Amniotic stem cell (primary cell): Measurements from ENCODE around the gene SEMA5A.
A peak's percentile ranks its signal among the peaks of the same experiment; 100 is the strongest.

Experiments
- DNase-seq: peaks from one replicate; lab custom pipeline; 2025; lab: John Stamatoyannopoulos, UW

SEMA5A gene

GRCh38 chr5:9212605-9213004, 333.3 kb downstream of the SEMA5A start:
- no peak for DNase-seq

GRCh38 chr5:9209846-9210492, 335.9 kb downstream of the SEMA5A start:
- DNase-seq = no peak

GRCh38 chr5:9207817-9208418, 338.0 kb downstream of the SEMA5A start:
- peak; percentile 49 for DNase-seq

GRCh38 chr5:9202636-9203035, 343.2 kb downstream of the SEMA5A start:
- no peak for DNase-seq

- no peak for DNase-seq
These were observed 344.1 kb downstream of the SEMA5A start for GRCh38 chr5:9201761-9202160.

GRCh38 chr5:9201011-9201410, 344.9 kb downstream of the SEMA5A start:
- no peak for DNase-seq

- no peak for DNase-seq
These were observed 347.5 kb downstream of the SEMA5A start for GRCh38 chr5:9198394-9198793.

- DNase-seq = no peak
These were observed 348.0 kb downstream of the SEMA5A start for GRCh38 chr5:9197881-9198260.

- DNase-seq = no peak
These were observed 349.3 kb downstream of the SEMA5A start for GRCh38 chr5:9196403-9197227.

- DNase-seq = peak; percentile 40
These were observed 351.4 kb downstream of the SEMA5A start for GRCh38 chr5:9194509-9194908.

- no peak for DNase-seq
These were observed 353.6 kb downstream of the SEMA5A start for GRCh38 chr5:9192266-9192665.

- DNase-seq = no peak
These were observed 356.2 kb downstream of the SEMA5A start for GRCh38 chr5:9189681-9190080.

GRCh38 chr5:9188956-9189355, 356.9 kb downstream of the SEMA5A start:
- DNase-seq = no peak

- peak; percentile 60 for DNase-seq
These were observed 357.7 kb downstream of the SEMA5A start for GRCh38 chr5:9188131-9188530.

- no peak for DNase-seq
These were observed 358.3 kb downstream of the SEMA5A start for GRCh38 chr5:9187614-9188013.

- no peak for DNase-seq
These were observed 359.8 kb downstream of the SEMA5A start for GRCh38 chr5:9186069-9186468.

GRCh38 chr5:9183992-9184391, 361.9 kb downstream of the SEMA5A start:
- no peak for DNase-seq

- DNase-seq = no peak
These were observed 362.8 kb downstream of the SEMA5A start for GRCh38 chr5:9182899-9183695.

GRCh38 chr5:9176641-9177040, 369.2 kb downstream of the SEMA5A start:
- DNase-seq = no peak

GRCh38 chr5:9174446-9174845, 371.4 kb downstream of the SEMA5A start:
- DNase-seq = no peak

- DNase-seq = peak; percentile 45
These were observed 372.4 kb downstream of the SEMA5A start for GRCh38 chr5:9173281-9174048.

GRCh38 chr5:9170026-9170425, 375.8 kb downstream of the SEMA5A start:
- DNase-seq = no peak
